ENCODE results near the gene ANKRD1. TPM values are rescaled to one million over a fixed set of nuclear protein-coding genes. Genes with fewer than 3 reads are reported as not detected.
"Not testable (repeated sequence)": the region's sequence is repeated elsewhere in the genome, so short reads cannot be mapped to it uniquely, and the experiment has no call there.

ANKRD1 gene
- total RNA-seq, 1 experiment from 2014 or later = 0.59 TPM

GRCh38 chr10:90889636-90890035 lies 31.3 kb downstream of the ANKRD1 start:
- H3K36me3 ChIP-seq = peaks cover 66% of the 10 kb centered on the region
- no peaks in the 10 kb centered on the region for H3K9me3 ChIP-seq
- no peak for DNase-seq
- H3K27me3 ChIP-seq = no peaks in the 10 kb centered on the region
- no peak overlapping the region for H3K4me3 ChIP-seq

- Histone ChIP-seq H3K9me3 (no peaks in the 10 kb centered on the region), H3K27me3 (no peaks in the 10 kb centered on the region), H3K36me3 (peaks cover 60% of the 10 kb centered on the region), H3K4me3 (no peak overlapping the region)
- DNase-seq = peak; percentile 7
These were observed 32.5 kb downstream of the ANKRD1 start for GRCh38 chr10:90888387-90888786.

- Histone ChIP-seq H3K4me3 (no peak overlapping the region), H3K36me3 (peaks cover 57% of the 10 kb centered on the region), H3K27me3 (no peaks in the 10 kb centered on the region), H3K9me3 (no peaks in the 10 kb centered on the region)
- peak; percentile 55 for DNase-seq
These were observed 33.3 kb downstream of the ANKRD1 start for GRCh38 chr10:90887555-90887954.

GRCh38 chr10:90885176-90885575 lies 35.7 kb downstream of the ANKRD1 start:
- H3K4me3 ChIP-seq = no peak overlapping the region
- H3K27me3 ChIP-seq = no peaks in the 10 kb centered on the region
- peak; percentile 61 for DNase-seq
- peaks cover 51% of the 10 kb centered on the region for H3K36me3 ChIP-seq
- H3K9me3 ChIP-seq = no peaks in the 10 kb centered on the region

GRCh38 chr10:90884431-90884830 lies 36.5 kb downstream of the ANKRD1 start:
- peaks cover 50% of the 10 kb centered on the region for H3K36me3 ChIP-seq
- no peak overlapping the region for H3K4me3 ChIP-seq
- no peaks in the 10 kb centered on the region for H3K27me3 ChIP-seq
- no peaks in the 10 kb centered on the region for H3K9me3 ChIP-seq
- peak; percentile 44 for DNase-seq

- H3K4me3 ChIP-seq, DNase-seq, H3K27me3 ChIP-seq, H3K9me3 ChIP-seq: not testable (repeated sequence)
- peaks cover 31% of the 10 kb centered on the region for H3K36me3 ChIP-seq
These were observed 40.7 kb downstream of the ANKRD1 start for GRCh38 chr10:90880059-90880719.

- DNase-seq = no peak
- H3K4me3 ChIP-seq = no peak overlapping the region
- H3K36me3 ChIP-seq = peaks cover 34% of the 10 kb centered on the region
- H3K9me3 ChIP-seq = no peaks in the 10 kb centered on the region
- H3K27me3 ChIP-seq = no peaks in the 10 kb centered on the region
These were observed 41.8 kb downstream of the ANKRD1 start for GRCh38 chr10:90879062-90879461.

- H3K4me3 ChIP-seq = peak overlapping the region; percentile 97
- no peak for DNase-seq
These were observed 48.3 kb downstream of the ANKRD1 start for GRCh38 chr10:90872648-90873020.

GRCh38 chr10:90871766-90872647 lies 48.9 kb downstream of the ANKRD1 start, which contains the start of gene RPP30:
Gene RPP30, plus strand, starts transcription at chr10:90871974. Its CDS starts 13 bp downstream, at chr10:90871987.
- H3K9me3 ChIP-seq = peaks cover 6% of the 10 kb centered on the region
- peak; percentile 83 for DNase-seq
- H3K4me3 ChIP-seq = peak within 1 kb of the TSS; percentile 97
- peaks cover 19% of the 10 kb centered on the region for H3K36me3 ChIP-seq
- H3K27me3 ChIP-seq = no peaks in the 10 kb centered on the region

More at GRCh38 chr10:90872648-90873020, 48.3 kb downstream of the ANKRD1 start:
- Histone ChIP-seq H3K27me3 (no peaks in the 10 kb centered on the region), H3K9me3 (peaks cover 6% of the 10 kb centered on the region), H3K36me3 (peaks cover 19% of the 10 kb centered on the region)

GRCh38 chr10:90871279-90871765 lies 49.6 kb downstream of the ANKRD1 start:
- H3K27me3 ChIP-seq = no peaks in the 10 kb centered on the region
- DNase-seq = peak; percentile 35
- peaks cover 6% of the 10 kb centered on the region for H3K9me3 ChIP-seq
- H3K36me3 ChIP-seq = peaks cover 12% of the 10 kb centered on the region
- peak overlapping the region; percentile 97 for H3K4me3 ChIP-seq

- Histone ChIP-seq H3K27me3 (peaks cover 6% of the 10 kb centered on the region; the same call in 1 of the 2 replicates), H3K4me3 (no peak overlapping the region), H3K9me3 (peaks cover 6% of the 10 kb centered on the region), H3K36me3 (no peaks in the 10 kb centered on the region)
- DNase-seq = no peak
These were observed 54.8 kb downstream of the ANKRD1 start for GRCh38 chr10:90866050-90866598.

GRCh38 chr10:90865401-90865800 lies 55.5 kb downstream of the ANKRD1 start:
- H3K27me3 ChIP-seq = peaks cover 6% of the 10 kb centered on the region; the same call in 1 of the 2 replicates
- H3K36me3 ChIP-seq = no peaks in the 10 kb centered on the region
- peaks cover 6% of the 10 kb centered on the region for H3K9me3 ChIP-seq
- no peak for DNase-seq
- no peak overlapping the region for H3K4me3 ChIP-seq

- DNase-seq = no peak
- H3K4me3 ChIP-seq = no peak overlapping the region
- peaks cover 6% of the 10 kb centered on the region; the same call in 1 of the 2 replicates for H3K27me3 ChIP-seq
- no peaks in the 10 kb centered on the region for H3K9me3 ChIP-seq
- no peaks in the 10 kb centered on the region for H3K36me3 ChIP-seq
These were observed 57.9 kb downstream of the ANKRD1 start for GRCh38 chr10:90862908-90863514.
